ENCODE measurements around the gene RDH12.
"Not testable (repeated sequence)": the region's sequence is repeated elsewhere in the genome, so short reads cannot be mapped to it uniquely, and the experiment has no call there.

The RDH12 gene

DNA sequence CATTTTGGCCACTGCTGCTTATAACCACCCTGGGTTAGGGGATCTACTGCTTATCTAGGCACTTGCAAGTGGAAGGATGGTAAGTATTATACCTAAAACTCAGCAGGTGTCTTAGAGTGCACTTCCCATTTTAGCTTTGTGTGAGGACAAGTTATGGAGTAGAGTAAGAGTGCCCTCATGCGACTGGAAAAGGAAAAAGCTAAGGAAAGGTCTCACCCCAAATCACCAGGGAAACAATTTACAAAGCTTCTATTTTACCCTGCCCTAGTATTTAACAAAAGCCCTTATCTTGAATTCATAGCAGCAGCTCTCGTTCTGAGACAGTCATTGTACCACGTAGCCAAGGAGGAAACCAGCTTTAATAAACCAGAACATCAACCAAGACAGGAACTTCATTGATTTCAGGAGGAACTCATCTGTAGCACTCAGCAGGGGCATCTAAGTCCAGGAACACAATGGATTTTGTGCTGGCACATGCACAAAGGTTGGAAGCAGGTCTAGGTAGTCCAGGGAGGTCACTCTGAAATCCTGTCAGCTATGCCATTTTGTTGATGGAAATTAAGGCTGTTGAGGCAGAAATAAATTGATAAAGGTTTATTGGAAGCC, 2.9 kb downstream of the RDH12 start:
- peak in 1 of 2 donors; percentile 7 for DNase-seq (ENCODE audit: low read depth in 2 of 2)

DNA sequence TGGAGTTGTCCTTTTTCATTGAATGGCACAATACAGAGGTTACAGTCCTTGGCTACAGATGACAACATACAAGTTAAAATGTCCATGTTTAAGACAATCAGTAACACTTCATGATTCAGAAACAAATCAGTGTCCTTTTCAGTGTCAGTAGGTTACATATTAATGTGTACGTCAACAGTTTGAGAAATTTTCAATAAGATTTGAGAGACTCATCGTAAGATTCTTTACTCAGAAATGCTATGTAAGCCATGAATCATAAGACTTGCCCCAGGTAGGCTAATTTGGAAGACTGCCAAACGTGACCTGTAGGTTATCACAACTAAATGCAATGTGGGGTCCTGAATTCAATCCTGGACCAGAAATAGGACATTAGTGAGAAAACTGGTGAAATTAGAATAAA, 3.5 kb downstream of the RDH12 start:
- no peak for DNase-seq (ENCODE audit: low read depth in 2 of 2)

DNA sequence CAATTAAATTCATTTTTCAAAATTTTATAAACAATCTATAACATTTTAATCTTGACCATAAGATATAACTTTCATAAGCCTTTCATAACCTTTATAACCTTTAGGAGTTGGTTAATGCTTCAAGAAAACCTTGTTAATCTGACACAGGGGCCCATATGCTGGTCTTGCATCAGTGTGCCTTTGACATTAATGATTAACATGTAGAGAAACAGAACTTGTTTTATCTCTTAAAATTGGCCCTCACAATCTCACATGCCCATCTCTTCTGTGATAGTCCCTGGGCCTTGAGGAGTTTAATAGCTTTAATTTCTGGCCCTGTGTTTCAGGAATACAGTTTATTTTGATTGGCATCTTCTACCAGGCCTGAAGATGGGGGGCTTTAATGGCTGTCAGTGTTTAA, 7.7 kb downstream of the RDH12 start:
- not testable (repeated sequence) for DNase-seq (ENCODE audit: low read depth in 2 of 2)

DNA sequence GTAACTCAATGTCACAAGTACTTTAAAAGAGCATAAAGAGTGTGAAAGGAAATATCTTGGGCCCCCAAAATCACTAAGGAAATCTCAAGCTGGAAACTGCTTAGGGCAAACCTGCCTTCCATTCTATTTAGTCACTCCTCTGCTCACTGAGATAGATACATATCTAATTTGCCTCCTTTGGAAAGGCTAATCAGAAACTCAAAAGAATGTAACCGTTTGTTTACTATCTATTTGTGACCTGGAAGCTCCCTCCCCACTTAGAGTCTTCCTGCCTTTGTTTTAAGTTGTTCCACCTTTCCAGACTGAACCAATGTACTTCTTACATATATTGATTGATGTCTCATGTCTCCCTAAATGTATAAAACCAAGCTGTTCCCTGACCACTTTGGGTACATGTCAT, 8.1 kb downstream of the RDH12 start:
- not testable (repeated sequence) for DNase-seq (ENCODE audit: low read depth in 2 of 2)

DNA sequence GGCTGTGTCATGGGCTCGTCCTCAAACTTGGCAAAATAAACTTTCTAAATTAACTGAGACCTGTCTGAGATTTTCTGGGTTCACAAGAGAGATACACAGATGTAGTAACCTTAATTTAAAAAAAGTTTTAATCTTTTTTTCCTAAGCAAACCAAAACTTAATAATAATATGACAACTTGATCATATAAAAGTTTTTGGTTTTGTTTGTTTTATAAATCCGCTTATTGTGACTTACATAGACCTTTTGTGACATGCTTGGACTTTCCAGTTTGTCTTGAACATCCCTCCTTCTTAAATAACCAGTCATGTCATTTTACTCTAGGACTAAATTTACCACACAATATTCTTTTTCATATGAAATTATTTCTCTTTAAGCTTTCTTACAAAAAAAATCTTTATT, 8.5 kb downstream of the RDH12 start:
- DNase-seq (ENCODE audit: low read depth in 2 of 2): no peak

DNA sequence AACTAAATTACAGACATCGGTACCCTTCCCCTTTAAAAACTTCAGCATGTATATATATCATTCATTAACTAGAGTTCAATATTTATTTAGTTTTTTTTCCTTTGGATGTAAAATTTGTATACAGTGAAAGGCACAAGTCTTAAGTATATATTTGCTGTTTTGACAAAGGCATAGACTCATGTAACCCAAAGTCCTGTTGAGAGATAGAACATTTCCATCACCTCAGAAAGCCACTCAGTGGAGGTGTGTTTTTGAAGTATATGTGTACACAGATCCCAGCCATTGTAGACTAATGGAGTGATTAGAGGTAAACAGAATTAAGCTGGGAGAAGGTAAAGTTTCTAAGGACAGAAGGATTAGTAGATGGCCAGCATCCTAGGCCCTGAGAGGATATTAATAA, 15.4 kb downstream of the RDH12 start:
- no peak for DNase-seq (ENCODE audit: low read depth in 2 of 2)

- DNase-seq (ENCODE audit: low read depth in 2 of 2): no peak
Observed at GRCh38 chr14:67718265-67718664, 16.6 kb downstream of the RDH12 start.

DNA sequence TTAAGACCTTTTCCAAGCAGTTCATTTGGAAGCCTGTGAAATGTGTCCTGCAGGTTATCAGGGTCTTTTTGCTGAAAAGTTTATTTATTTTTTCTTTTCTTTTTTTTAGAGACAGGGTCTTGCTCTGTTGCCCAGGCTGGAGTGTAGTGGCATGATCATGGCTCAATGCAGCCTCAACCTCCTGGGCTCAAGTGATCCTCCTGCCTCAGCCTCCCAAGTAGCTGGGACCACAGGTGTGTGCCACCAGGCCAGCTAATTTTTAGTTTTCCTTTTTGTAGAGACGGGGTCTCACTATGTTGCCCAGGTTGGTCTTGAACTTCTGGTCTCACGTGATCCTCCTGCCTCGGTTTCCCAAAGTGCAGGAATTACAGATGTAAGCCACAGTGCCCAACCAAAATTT, 17.7 kb downstream of the RDH12 start:
- DNase-seq (ENCODE audit: low read depth in 2 of 2): not testable (repeated sequence)

DNA sequence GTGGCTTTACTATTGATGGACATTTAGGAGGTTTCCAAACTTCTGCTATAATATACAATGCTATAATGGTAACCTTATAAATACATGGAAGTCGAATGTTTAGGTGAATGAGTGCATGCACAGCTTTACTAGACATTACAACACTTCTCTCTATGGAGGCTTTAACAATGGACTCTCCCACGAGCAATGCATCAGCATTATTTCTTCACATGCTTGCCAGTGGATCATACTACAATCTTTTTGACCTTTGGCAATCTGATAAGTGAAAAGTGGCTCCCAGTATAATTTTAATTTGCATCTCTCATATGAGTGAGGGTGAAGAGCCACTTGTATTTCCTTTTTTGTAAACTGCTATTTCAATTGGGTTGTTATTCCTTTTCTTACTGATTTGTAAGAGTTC, 18.2 kb downstream of the RDH12 start:
- no peak for DNase-seq (ENCODE audit: low read depth in 2 of 2)

GRCh38 chr14:67721875-67722274, 20.2 kb downstream of the RDH12 start:
- DNase-seq (ENCODE audit: low read depth in 2 of 2): no peak

DNA sequence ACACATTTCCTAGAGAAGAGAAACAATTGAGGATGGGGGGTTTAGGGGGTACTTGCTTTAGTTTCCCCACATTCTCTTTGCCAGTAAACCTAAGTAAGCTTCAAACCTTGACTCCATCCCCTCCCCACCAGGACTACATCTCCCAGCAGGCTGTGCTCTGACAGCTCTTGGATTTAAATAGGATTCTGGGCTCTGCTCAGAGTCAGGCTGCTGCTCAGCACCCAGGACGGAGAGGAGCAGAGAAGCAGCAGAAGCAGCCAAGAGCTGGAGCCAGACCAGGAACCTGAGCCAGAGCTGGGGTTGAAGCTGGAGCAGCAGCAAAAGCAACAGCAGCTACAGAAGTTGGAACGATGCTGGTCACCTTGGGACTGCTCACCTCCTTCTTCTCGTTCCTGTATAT, 20.6 kb downstream of the RDH12 start:
- no peak for DNase-seq (ENCODE audit: low read depth in 2 of 2)

- DNase-seq (ENCODE audit: low read depth in 2 of 2): no peak
Observed at GRCh38 chr14:67725171-67725570, 23.5 kb downstream of the RDH12 start.

GRCh38 chr14:67727361-67727760, 25.7 kb downstream of the RDH12 start:
- no peak for DNase-seq (ENCODE audit: low read depth in 2 of 2)

GRCh38 chr14:67728258-67728657, 26.6 kb downstream of the RDH12 start:
- no peak for DNase-seq (ENCODE audit: low read depth in 2 of 2)

- DNase-seq (ENCODE audit: low read depth in 2 of 2): no peak
Observed at GRCh38 chr14:67729072-67729885, 27.6 kb downstream of the RDH12 start.

DNA sequence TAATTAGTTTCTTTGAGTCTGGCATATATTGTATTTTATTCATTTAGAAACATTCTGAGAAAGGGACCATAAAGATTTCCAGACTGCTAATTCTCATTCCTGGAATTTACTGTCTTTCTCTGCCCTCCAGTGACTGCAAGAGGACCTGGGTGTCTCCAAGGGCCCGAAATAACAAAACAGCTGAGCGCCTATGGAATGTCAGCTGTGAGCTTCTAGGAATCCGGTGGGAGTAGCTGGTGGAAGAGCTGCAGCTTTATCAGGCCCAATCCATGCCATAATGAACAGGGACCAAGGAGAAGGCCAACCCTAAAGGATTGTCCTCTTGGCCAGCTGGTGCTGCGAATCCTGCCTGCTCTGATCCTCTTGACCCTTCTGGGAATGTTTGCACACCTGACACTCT, 31.9 kb downstream of the RDH12 start:
- DNase-seq (ENCODE audit: low read depth in 2 of 2): no peak

- DNase-seq (ENCODE audit: low read depth in 2 of 2): no peak
Observed at GRCh38 chr14:67734675-67735074, 33.0 kb downstream of the RDH12 start.

DNA sequence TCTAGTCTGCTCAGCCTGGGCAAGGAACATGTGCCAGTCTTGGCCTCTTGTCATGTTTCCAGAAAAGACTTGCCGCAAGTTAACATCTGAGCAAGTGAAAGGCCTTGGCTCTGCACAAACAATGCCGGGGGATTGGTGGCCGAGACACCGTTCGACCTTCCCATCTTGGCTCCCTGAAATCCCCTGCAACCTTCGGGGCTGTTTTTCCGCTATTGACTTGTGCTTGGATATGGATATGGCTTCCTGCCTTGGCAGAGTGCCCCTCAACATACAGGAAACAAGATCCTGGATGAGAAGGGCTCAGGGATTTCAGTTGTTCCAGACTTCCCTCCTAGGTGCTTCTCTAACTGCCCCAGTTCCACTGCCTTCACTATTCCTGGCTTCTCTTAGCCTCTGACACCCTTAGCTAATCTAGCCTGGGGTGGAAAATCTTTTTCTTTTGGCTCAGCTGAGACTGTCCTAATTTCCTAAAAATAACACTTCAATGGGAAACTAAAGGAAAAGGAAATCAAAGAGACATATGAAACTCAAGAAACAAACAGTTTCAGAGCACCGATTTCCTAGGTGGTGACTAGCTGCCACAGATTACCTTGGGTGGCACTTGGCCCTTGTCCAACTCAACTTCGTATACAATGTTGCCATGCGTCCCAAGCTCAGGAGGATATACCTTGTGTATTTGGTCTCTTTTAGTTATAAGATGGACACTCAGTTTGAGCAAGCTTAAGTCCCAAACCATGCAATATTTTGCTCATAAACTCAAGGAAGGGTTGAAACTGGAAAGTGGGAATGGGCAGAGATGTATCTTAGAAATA, 33.9 kb downstream of the RDH12 start:
- DNase-seq (ENCODE audit: low read depth in 2 of 2): no peak

GRCh38 chr14:67736771-67737170, 35.1 kb downstream of the RDH12 start:
- no peak for DNase-seq (ENCODE audit: low read depth in 2 of 2)

DNA sequence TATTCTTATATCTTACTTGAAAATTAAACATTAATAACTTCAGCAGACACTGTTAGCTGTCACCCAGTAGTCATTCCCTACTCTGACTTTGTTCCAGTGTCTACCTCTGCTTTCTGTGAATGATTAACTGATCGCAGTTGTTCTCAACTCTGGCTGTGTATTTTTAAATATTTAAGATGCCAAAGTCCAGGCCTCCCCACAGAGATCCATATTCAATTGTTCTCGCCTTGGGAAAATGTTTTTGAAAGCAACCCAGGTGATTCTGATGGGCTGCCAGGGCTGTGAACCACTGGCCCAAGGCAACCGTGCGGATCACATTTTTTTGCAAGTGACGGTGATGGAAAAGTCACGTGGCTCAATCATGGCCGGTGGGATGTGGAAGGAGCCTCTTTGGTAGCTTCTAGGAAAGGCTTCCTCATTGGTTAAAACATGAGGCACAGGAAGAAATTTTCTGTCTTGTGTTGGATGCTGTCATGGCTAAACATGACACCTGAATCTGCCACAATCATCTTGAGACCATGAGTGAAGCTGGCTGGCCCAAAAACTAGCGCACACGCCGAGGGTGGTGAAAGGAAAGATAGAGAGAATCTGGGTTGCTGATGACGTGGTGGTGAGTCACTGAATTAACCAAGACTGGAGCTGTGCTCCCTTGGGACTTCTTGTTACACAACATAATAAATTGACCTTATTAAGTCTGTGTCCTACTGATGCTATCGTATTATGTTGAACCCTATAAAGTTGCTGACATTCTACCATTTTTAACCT, 37.2 kb downstream of the RDH12 start:
- DNase-seq (ENCODE audit: low read depth in 2 of 2): peak in 1 of 2 donors; percentile 7

DNA sequence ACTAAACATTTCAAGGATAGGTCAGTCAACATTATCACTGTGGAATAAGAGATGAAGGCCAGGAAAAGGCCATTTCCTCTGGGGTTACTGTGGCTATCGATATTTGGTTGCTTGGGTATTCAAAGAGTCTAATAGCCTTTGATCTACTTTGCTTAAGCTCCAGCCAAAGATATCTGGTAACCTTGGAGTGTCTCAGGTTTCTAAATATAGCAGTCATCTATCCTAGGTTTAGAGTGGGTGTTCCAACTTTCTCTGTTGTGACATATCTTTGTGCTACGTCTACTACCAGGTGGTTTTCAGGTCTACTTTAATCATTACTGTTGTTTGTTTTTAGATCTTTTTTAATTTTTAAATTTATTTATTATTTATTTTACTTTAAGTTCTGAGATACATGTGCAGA, 42.4 kb downstream of the RDH12 start:
- no peak for DNase-seq (ENCODE audit: low read depth in 2 of 2)

- peak in 1 of 2 donors; percentile 16 for DNase-seq (ENCODE audit: low read depth in 2 of 2)
Observed at GRCh38 chr14:67746927-67747326, 45.2 kb downstream of the RDH12 start.
